Activated CD4-positive, CD25-positive, alpha-beta regulatory T cell (primary cell): Measurements from ENCODE around the gene SMAD3.

Experiments
- DNase-seq, 4 experiments: peaks; one replicate each; lab custom pipeline; 2025; lab: John Stamatoyannopoulos, UW

Gene SMAD3

GRCh38 chr15:67232591-67232990, 167.2 kb downstream of the SMAD3 start:
- DNase-seq, result no peak

- DNase-seq, result peak in 2 of 4 experiments; percentile 2 to 3
Measured at GRCh38 chr15:67240235-67241131, 175.1 kb downstream of the SMAD3 start.

GRCh38 chr15:67241132-67241855, 175.9 kb downstream of the SMAD3 start:
- no peak for DNase-seq

DNA sequence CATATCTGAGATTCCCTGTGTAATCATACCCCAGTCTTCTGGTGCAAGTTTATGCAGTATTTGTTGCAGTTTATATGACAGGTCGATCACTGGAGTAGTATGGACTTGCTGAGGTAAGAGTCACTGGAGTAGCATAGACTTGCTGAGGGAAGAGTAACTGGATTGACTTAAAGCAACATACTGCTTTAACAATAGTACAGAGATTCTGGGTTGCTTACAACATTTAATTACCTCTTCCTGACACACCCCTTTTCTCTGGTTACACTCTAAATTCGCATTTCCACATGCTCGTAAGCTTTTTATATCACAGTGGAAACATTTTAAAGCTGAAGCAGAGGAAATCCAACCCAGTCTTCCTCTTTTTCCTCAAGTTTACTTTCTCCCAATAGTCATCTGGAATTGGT, 177.3 kb downstream of the SMAD3 start:
- DNase-seq, result no peak
